G401.6 (cell line): ENCODE results near the gene DPM1.
A peak's percentile ranks its signal among the peaks of the same experiment; 100 is the strongest.
"Not testable (repeated sequence)": the region's sequence is repeated elsewhere in the genome, so short reads cannot be mapped to it uniquely, and the experiment has no call there.

Experiments
- FAIRE-seq: peaks from 2 replicates; lab custom pipeline; 2012; peaks lifted over from hg19 to GRCh38; lab: Jason Lieb, UNC

The DPM1 gene

DNA sequence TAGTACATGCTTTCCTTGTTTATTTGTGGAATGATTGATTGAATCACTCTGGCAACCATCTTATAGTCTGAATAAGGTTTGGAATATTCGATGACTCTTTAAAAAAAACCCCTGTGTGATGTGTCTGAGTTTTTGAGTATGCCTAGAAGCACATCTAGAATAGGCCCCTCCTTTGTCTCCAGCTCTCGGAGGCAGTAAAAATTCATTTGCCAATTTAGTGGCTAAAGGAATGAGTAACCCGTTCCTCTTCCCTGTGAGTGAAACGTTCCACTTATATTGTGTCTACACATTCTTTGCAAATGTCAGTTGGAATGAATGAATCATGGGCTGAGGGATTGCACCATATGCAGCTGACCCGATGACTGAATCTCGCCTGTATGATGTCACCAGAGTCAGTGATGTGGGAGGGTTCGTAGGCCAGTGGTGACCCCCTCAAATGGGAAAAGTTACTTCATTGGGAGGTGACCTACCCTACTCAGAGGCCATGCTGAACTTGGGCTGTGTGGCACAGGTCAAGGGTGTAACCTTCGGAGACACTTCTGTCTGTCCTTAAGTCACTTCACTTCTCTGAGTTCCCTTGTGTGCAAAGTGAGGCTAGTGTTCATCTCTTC lies 21.8 kb upstream of the DPM1 start:
- no peak for FAIRE-seq

DNA sequence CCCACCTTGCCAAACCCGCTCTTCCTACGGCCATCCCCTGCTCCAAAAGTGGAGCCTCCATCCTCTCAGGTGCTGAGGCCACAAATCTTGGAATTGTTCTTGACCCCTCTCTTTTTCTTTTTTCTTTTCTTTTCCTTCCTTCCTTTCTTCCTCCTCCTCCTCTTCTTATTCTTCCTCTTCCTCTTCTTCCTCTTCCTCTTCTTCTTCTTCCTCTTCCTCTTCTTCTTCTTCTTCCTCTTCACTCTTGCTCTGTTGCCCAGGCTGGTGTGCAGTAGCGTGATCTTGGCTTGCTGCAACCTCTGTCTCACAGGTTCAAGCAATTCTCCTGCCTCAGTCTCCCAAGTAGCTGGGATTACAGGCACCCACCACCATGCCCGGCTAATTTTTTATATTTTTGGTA lies 20.2 kb upstream of the DPM1 start:
- FAIRE-seq = not testable (repeated sequence)

DNA sequence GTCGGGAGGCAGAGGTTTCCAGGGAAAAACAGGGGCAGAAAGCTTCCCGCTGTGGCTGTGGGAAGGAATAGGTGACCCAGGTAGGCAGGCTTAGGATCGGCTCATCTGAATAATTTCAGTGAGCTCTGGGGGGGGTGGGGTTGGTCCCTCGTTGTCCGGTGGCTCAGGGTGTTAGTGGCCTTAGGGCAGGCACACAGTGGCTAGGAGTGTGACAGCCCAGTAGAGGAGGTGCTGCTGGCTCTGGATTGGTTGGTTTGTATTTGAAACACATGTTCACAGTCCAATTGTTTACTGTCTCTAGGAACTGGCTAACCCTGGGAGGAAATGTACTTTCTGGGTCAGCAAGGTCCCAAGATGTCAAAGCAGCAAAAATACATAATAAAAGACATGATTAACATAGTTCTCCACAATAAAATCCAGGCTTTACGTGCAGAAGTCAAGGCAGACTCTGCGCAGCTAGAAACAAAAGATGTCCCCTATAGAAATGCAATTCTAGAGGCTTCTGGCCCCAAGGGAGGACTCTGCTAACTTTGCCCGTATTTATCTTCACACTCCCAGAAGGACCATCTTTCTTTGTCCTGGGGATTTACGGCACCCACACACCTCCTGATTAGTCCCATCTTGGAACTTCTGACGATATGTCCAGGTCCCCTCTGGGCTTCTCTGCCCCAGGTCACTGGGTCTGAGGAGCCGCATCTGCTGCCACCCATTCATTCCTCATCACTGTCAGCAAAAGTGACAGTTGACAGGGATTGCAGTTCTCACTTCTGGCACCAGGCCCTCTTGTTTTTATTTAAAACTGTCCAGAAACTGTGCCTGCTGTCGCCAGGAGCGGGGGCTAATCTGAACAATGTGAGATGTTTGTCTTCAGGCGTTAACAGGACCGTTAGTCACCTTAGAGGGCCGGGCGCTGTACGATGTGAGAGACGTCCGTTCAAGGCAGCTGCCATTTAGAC lies 19.0 kb upstream of the DPM1 start:
- no peak for FAIRE-seq

DNA sequence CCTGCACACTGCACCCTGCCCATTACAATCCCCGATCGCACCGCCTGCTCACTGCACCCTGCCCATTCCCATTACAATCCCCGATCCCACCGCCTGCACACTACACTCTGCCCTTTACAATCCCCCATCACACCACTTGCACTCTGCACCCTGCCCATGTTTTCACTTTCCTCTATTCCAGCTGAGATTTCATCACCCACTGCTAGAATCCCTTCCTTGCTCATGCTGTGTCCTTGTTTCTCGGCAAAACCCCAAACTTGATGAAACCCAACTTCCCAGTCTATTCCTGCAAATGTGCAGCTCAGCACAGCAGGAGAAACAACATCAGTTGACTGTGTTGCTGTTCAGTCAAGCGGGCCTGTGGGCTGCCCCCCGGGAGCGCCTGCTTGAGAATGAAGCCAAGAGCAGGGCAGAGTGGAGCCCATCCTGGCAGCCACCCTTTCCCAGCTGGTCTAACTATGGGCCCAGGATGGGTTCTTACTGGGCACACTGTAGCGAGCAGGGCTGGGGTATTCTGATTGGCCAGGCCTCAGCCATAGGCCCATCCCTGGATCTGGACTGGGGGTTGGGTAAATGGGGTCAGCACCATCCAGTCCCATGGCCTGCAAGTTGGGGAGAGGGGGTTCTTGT lies 17.5 kb upstream of the DPM1 start:
- FAIRE-seq = no peak

DNA sequence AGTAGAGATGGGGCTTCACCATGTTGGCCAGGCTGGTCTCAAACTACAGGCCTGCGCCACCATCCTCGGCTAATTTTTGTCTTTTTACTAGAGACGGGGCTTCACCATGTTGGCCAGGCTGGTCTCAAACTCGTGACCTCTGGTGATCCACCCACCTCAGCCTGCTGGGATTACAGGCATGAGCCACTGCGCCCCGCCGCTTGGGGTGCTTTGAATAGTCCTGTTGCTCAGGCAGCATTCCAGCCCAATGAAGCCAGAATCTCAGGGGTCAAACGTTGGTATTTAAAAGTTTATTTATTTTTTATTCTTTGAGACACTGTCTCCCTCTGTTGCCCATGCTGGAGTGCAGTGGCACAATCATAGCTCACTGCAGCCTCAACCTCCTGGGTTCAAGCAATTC lies 11.6 kb upstream of the DPM1 start:
- no peak for FAIRE-seq

DNA sequence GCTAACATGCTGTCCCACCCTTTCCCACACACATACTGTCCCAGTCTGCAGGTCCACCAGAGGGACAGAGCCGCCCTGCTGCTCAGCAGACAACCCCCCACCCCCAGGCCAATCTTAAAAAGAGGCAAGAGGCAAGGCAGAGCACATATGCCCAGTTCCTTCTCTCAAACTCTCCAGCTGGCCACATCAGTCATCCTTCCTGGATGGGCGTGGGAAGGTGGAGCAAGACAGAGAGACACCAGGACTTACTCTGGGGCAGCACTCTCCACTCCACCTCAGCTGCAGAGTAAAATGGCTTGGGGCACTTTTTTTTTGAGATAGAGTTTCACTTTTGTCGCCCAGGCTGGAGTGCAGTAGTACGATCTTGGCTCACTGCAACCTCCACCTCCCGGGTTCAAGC lies 11.1 kb upstream of the DPM1 start:
- FAIRE-seq = no peak

DNA sequence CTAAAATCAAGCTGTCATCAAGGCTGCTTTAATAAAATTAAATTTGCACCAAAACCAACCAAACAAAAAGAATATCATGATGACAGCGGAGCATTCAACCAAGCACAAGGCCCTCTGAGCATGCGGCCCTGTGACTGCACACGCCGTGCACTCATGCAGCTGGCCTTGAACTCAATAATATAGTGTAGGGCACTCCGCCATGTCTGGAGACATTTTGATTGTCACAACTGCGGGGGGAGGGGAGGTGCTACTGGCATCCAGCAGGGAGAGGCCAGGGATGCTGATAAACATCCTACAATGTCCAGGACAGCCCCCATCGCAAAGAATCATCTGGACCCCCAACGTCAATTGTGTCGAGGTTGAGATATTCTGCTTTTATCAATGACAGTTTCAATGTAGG lies 10.0 kb upstream of the DPM1 start:
- FAIRE-seq = no peak

DNA sequence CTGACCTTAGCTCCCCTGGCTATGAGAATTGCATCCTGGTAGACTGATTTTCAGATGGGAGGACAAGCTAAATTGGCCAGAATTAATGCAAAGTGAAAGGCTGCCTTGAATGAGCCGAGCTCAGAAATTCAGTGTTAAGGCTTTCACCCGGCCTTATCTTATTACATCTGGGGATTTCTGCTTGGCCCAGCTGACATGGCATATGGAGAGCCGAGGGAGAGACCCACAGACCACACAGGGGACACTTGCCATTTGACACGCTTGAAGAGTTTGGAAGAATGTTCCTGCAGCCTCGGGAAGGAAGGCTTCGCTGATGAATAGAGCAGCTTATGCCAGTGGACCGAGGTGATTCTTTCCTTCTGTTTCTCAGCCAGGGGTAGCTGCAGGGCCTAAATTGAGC lies 9.3 kb upstream of the DPM1 start:
- FAIRE-seq = no peak

DNA sequence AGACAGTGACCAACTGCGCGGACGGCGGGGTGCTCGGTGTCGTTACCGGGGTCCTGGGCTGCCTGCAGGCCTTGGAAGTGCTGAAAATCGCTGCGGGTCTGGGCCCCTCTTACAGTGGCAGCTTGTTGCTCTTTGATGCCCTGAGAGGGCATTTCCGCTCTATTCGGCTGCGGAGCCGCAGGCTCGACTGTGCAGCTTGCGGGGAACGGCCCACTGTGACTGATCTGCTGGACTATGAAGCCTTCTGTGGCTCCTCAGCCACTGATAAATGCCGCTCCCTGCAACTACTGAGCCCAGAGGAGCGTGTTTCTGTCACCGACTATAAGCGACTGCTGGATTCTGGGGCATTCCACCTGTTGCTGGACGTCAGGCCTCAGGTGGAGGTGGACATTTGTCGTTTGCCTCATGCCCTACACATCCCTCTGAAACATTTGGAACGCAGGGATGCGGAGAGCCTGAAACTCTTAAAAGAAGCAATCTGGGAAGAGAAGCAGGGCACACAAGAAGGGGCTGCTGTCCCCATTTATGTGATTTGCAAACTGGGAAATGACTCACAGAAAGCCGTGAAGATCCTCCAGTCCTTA lies 1.3 kb upstream of the DPM1 start:
- no peak for FAIRE-seq

DNA sequence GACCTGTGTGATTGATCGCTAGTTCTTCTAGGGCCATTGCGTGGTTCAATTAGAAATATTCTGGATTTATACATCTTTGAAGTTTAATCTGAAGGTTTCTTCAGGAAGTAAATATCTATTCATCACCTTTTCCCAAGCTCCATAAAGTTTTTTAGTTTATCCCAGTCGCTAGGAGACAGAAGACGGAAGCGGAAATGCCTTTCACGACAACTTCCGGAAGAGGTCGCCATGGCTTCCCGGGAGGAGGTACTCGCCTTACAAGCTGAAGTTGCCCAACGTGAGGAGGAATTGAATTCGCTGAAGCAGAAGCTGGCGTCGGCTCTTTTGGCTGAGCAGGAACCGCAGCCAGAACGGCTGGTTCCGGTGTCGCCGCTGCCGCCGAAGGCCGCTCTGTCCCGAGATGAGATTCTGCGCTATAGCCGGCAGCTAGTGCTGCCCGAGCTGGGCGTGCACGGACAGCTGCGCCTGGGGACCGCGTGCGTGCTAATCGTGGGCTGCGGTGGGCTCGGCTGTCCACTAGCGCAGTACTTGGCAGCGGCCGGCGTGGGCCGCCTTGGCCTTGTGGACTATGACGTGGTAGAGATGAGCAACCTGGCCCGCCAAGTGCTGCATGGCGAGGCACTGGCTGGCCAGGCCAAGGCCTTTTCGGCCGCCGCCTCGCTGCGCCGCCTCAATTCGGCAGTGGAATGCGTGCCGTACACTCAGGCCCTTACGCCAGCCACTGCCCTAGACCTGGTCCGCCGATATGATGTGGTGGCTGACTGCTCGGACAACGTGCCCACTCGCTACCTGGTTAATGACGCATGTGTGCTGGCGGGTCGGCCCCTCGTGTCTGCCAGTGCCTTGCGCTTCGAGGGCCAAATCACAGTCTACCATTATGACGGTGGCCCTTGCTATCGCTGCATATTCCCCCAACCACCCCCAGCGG lies 547 bp upstream of the DPM1 start, which contains the start of gene MOCS3:
Gene MOCS3, plus strand, starts transcription at position 204 of the 928 bp plus-strand sequence. Its CDS starts 25 bp downstream, at position 229.
- peak; percentile 80 for FAIRE-seq

DNA sequence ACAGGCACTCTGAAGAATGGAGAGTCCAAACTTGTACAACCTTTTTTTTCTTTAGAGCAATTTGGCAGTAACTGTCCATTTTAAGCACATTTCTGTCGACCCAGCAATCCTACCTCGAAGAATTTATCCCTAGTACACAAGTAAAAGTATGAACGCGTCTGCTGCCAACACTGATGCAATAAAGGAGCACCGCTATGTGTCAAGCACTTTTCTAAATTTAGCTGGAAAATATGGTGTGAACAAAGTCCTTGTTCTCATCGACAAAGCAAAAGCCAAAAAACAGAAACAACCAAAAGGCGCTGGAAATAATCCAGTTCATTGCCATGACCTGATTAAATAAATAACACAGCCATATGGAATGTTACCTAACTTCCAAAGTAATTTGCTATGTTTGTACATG lies 1.1 kb downstream of the DPM1 start:
- no peak for FAIRE-seq

DNA sequence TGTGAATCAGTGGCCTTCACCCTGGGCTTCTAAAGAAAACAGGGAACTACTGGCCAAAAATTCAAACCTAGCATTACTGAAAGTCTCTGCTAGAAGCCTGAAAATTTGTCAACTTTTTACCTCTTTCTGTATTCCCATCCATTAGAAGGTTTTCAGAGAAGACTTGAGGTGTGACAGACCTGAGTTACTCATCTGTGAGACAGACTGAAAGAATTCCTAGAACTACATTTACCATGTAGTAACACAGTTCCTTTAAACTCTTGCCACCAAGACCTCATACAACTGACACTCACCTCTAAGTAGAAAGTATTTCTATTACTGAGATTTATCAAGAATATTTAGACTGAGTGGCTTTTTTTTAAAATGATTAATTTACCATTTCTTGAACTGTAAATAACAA lies 4.5 kb downstream of the DPM1 start:
- FAIRE-seq = no peak

DNA sequence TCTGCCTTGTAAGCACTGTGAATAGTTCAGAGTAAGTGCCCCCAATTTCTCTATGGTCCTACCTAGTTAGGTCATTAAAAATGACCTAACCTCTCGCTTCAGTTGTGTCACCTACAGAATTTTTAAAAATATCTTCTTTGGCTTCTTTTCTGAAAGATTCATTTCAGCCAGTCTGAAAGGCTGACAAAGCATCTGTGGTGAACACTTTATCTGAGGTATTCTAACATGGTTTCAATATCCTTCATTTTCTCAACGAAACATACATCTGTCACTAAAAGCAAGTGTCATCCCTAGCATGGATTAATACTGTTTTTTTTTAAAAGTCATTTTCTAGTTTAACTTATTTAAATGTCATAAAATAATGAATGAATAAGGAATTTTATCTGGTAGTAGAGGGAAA lies 5.1 kb downstream of the DPM1 start:
- FAIRE-seq = no peak

DNA sequence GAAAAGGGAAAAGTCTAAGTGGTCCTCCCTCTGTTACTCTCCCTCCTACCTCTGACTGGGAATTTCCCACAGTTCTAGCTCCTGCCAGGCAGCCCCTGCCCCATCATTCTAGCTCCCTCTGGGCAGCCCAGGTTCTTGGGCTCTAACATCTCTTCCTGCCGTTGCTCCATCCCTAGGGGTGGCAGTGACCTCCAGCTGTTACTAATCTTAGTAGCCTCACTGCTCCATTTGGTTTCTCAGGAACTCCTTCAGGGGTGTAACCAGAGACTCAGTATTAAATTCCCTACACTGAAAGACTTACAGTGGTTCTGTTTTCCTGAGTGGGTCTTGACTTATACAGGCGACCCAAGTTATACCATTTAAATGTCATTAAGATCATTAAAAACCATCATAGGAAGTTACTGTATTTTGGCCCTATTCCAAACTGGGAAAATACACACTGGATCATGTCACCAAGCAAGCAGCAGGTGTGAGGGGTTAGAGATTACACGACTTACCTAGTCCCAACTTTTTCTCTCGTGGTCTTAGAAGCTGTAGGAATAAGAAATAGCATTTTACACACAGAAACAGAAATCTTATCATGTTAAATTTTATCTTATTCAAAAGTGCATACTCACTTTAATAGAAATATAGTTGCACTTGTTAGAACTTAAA lies 10.1 kb downstream of the DPM1 start:
- no peak for FAIRE-seq

DNA sequence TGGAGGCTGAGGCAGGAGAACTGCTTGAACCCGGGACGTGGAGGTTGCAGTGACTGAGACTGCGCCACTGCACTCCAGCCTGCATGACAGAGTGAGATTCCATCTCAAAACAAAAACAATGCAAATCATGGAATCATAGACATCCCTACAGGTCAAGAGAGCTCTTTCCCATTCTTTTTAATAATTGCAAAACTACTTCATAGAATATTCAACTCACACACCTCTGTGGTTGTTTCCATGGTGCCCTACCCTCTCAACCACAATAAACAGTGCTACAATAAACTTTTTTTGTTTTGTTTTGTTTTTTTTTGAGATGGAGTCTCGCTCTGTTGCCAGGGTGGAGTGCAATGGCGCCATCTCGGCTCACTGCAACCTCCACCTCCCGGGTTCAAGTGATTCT lies 15.3 kb downstream of the DPM1 start:
- no peak for FAIRE-seq

DNA sequence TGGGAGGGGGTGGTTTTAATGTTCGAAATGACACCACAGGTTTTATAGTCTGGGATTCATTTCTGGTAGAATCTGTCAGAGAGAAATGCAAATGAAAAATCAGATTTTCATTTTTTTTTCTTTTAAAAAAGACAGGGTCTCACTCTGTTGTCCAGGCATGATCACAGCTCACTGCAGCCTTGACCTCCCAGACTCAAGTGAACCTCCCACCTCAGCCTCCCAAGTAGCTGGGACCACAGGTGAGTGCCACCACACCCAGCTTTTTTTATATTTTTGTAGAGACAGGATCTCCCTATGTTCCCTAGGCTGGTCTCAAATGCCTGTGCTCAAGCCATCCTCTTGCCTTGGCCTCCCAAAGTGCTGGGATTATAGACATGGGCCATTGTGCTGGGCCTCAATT lies 24.7 kb downstream of the DPM1 start:
- FAIRE-seq = no peak

DNA sequence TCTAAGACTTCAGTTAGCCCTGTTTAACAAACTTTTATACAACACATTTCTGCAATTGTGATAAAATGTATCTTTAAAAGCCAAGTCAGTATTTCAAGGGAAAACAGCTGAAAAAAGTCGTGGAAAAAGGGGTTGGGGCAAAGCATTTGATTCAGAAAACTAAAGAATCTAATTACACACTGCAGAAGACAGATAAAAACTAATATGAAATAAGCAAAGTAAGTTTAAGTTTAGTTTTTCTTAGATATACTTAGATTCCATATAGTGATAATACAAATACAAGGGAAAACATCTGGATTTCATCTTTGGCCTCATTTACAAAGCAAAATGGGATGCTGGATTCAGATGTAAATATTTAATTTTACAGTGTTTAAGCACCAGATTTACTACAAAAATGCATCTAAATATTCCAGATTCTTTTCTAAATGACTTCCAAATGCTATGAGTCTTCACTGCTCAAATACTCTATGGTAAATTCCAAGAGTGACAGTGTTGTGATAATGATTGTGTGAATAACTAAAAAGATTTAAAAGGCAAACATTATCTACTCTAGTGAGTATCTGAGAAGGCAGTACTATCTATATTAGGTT lies 25.5 kb downstream of the DPM1 start:
- FAIRE-seq = no peak

DNA sequence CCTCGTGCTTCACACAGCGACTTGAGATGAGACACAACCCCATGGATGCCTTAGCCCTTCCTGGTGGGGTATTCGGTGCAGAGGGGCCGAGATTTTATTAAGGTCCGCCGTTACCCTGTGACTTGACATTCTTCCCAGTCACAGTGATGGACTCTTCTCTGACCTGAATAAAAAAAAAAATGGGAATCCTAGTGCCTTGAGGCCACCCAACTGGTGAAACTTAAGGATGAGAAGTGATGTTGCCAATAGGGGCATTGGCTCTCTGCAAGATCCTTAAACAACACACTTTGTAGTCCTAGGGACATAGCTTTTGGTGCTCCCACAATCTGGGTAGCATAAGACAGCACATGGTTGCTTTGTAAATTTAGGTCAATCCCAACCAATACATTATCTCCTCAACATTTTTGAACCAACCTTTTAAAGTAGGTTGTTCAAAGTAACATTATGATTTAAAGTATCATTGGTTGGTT lies 26.3 kb downstream of the DPM1 start:
- FAIRE-seq = peak; percentile 40

DNA sequence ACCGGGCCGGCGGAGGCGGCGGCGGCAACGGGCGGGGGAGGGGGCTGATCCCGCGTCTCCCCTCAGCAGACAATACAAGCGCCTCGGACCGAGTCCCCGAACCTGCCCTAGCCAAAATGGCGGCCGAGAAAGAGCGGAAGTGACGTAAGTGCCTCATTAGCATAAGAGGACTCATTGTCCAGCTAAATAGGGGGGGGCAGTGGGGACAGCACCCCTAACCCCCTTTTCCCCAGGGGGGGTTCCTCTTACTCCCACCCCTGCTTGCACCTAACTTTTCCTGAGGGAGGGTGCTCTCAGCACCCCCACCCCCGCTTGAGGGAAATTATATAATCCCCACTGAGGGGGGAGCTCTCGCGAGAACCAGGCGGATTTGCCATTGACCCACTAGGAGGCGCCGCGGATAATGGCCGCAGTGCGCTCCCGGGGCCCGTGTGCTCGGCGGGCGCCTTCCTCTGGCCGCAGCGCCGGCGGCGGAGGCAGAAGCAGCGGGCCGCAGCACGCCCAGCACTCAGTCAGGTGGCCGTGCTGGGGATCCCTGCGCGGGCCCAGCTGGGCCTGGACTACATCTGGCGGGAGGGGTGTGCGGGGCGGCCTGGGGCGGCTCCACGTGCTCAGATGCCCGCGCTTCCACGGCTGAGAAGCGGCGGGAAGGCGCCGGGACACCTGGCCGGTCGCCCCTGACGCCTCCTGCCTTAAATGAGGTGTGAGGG lies 26.9 kb downstream of the DPM1 start, which contains the start of gene ADNP:
Gene ADNP, minus strand, starts transcription at position 132 of the 710 bp plus-strand sequence. CDS start 27,441 bp downstream, outside the sequence.
- FAIRE-seq = no peak

DNA sequence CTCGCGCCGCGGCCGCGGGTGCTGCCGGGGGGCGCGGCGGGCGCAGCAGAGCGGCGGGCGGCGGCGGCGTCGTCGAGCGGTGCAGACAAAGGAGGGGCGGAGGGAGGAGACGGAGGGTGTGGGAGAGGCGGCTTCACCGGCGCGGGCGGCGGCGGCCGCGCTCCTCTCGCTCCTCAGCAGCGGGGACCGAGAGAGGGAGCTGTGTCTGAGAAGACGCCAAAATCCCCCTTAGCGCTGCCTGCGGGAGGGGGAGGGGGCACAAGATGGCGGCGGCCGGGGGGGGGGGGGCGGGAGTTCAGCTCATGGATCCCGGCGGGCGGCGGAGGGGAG lies 27.4 kb downstream of the DPM1 start:
- FAIRE-seq = no peak
